GM12874 (cell line): Measurements from ENCODE around the gene PLK5.

Experiments used
- CTCF ChIP-seq: IDR thresholded peaks from 2 replicates; pipeline ENCODE4 v1.5.1; 2011; ENCODE audit warnings: low read depth, mild to moderate bottlenecking, control low read depth, low read length, moderate library complexity; ENCODE audit not compliant: insufficient read depth

PLK5 gene

DNA sequence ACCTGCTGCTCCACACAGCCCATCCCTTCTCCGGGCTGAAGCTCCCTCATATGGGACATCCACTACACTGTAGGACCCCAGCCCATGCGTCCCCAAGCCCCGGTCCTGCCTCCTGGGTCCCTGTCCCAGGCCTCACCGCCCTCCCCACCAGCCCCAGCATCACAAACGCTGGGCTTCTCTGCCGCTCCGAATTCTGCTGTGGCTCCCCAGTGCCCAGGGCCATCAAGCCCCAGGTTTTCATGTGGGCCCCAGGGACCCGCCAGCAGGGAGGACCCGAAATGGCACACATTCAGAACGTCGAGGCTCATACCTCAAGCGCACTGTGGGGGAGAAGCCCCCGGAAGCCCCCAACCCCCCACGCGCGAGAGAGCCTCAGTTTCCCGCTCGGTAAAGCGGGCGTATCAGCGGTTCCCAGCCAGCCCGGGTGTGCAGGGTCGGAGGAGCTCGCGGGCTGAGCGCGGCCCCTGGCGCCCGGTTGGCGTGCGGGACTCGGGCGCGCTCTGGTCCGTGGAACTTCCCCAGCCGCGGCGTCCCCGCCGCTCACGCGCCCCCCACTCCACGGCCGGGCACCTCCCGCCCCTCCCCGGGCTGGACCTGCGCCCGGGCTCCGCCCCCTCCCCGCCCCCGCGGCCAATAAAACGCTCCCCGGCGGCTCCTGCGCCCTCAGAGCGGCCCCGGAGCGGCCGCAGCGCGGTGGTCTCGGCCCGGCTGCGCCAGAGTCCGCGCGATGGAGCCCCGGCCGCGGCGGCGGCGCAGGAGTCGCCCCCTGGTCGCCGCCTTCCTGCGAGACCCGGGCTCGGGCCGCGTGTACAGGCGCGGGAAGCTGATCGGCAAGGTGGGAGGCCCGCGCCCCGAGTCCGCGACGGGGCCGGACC lies at the start of gene PLK5:
PLK5 (plus strand) TSS at position 666 of the 875 bp plus-strand sequence. CDS start 2,920 bp downstream, outside the sequence.
- TF ChIP-seq CTCF = no peak

- TF ChIP-seq CTCF = no peak
These were observed 49.0 kb upstream of the PLK5 start for GRCh38 chr19:1474765-1475351.

- TF ChIP-seq CTCF = no peak
These were observed 48.0 kb upstream of the PLK5 start for GRCh38 chr19:1475751-1476437.

DNA sequence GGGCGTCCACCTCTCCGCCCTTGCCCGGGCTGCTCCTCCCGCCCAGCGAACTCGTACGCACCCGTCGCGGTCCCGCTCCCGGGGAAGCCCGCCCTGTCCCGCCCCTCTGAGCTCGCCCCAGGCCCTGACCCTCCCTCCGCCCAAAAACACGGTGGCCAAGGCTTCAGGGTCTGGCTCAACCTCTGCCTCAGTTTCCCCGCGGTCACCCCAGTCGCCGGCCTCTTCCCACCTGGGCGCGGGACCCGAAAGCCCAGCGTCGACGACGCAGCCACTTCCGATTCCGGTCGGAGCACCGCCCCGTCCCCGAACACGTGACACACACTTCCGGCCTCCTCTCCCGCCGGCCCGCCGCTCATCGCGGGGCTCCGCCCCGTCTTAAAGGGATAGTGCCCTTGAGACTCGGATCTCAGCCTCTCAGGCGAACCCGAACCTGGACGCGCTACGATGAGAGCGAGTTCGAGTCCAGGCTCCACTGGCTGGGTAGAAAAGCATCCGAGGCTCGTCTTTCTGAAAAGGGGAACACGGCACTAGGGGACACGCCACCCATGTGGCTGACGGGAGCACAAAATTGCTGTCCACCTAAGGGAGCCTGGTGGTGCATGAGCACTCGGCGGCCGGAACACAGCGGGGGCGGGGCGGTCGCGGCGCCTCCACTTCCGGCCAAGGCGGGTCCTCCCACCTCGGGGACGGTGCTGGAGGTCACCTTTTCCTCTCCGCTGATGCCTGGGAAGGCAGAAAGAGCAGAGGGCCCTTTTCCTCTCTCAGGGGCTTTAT lies 44.8 kb upstream of the PLK5 start, which contains the start of gene C19orf25:
C19orf25 (minus strand) TSS at position 282 of the 774 bp plus-strand sequence. CDS start 312 bp downstream, outside the sequence.
- no peak for TF ChIP-seq CTCF

GRCh38 chr19:1481224-1481892 lies 42.5 kb upstream of the PLK5 start:
- TF ChIP-seq CTCF = no peak

DNA sequence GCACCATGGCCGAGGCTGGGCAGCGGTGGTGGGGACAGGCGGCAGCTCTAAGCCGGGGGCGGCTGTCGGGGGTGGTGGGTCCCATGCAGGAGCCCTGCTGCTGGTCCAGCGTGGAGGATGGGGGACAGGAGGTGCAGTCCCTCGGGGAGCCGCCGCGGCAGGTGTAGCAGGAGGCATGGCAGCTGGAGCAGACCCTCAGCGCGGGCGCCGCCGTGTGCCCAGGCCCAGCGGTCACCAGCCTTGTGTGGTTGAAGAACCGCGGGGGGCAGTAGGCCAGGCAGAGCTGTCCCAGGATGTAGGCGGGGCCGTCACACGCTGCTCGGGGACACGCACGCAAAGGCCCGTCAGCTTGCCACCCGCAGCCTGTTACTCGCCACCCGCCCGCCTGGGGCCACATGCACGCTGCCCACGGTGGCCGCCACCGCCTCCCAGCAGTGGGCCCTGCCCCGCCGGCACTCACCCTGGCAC lies 42.0 kb upstream of the PLK5 start:
- no peak for TF ChIP-seq CTCF
